GM08714 (cell line): ENCODE data around the gene SLC6A6.

Source experiments
- H3K4me3 ChIP-seq: fragments of 200-500 bp; sonication (Bioruptor generic); 2 replicates; pipeline ENCODE4 v1.5.1; 2014; ENCODE audit warnings: mild to moderate bottlenecking, low read length, inconsistent platforms
- ZNF274 ChIP-seq: IDR thresholded peaks from 2 replicates; pipeline ENCODE4 v1.6.1; 2012; ENCODE audit warnings: mild to moderate bottlenecking, low read depth, low read length

Gene SLC6A6

GRCh38 chr3:14533457-14533958 lies 131.1 kb downstream of the SLC6A6 start:
- no peak overlapping the region for H3K4me3 ChIP-seq

DNA sequence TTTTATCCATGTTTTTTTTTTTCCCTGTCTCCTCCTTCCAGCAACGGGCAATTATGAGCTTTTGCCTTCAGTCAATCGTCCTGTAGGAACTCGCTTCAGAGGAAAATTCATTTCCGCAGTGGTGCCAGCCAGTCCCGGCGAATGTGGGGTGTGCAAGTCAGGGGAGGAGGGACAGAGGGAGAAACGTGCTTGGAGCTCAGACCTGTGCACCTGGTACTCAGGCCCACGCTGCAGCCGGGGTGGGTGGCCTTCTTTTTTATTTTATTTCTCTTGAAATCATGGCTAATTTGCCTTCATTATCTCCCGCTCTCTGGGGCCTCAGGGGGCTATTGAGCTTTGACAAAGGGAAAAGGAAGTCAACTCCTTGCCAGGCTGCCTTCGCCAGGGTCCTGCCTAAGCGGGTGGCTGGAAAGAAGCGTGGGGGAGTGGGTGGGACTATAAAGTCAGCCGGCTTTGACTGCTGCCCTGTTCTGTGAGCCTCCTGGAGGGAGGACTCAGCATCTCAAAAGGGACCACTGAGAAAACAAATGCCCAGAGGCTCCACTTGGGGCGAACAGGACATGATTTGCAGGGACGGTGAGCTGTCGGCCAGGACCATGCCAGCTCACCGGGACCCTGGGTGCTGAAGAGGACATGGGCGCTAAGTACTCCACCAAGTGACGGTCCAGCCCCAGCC lies 132.2 kb downstream of the SLC6A6 start:
- TF ChIP-seq ZNF274, result no peak
- H3K4me3 ChIP-seq, result no peak overlapping the region

More at GRCh38 chr3:14533457-14533958, 131.1 kb downstream of the SLC6A6 start:
- no peak for TF ChIP-seq ZNF274

GRCh38 chr3:14535616-14536015 lies 133.2 kb downstream of the SLC6A6 start:
- TF ChIP-seq ZNF274, result no peak

DNA sequence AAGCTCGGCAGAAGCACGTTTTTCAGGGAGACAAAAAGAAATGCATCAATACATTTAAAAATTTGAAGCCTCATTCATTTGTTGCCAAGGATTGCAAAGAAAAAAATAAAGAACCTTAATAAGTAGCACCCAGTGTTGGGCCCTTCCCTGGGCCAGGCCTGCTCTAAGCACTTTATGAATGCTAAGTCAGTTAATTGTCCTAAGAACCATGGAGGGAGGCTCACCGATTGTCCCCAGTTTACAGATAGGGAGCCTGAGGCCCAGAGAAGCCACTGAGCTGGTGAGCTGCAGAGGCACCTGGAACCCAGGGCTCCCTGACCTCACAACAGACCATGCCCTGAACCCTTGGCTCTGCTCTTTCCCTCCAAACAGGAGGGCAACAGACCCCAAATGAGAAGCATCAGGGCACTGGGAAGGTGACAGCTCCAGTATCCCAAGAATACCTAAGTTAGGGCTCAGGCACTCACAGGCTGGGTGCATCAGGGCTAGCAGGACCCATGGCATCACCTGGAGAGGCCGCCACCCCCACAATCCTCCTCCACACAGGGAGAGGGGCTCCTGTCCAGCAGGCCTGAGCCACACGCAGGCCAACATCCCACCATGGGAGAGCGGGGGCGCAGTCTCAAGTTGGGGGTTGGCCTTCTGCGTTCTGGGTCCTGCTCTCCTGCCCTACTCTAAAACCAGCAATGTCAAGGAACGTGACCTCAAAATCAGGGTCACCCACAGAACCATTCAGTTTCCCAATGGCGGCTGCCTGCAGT lies 133.8 kb downstream of the SLC6A6 start:
- no peak for TF ChIP-seq ZNF274

More at GRCh38 chr3:14535616-14536015, 133.2 kb downstream of the SLC6A6 start:
- no peak overlapping the region for H3K4me3 ChIP-seq

GRCh38 chr3:14536837-14537589 lies 134.6 kb downstream of the SLC6A6 start:
- H3K4me3 ChIP-seq, result no peak overlapping the region
- no peak for TF ChIP-seq ZNF274

More for the DNA sequence above, 133.8 kb downstream of the SLC6A6 start:
- H3K4me3 ChIP-seq, result no peak overlapping the region

DNA sequence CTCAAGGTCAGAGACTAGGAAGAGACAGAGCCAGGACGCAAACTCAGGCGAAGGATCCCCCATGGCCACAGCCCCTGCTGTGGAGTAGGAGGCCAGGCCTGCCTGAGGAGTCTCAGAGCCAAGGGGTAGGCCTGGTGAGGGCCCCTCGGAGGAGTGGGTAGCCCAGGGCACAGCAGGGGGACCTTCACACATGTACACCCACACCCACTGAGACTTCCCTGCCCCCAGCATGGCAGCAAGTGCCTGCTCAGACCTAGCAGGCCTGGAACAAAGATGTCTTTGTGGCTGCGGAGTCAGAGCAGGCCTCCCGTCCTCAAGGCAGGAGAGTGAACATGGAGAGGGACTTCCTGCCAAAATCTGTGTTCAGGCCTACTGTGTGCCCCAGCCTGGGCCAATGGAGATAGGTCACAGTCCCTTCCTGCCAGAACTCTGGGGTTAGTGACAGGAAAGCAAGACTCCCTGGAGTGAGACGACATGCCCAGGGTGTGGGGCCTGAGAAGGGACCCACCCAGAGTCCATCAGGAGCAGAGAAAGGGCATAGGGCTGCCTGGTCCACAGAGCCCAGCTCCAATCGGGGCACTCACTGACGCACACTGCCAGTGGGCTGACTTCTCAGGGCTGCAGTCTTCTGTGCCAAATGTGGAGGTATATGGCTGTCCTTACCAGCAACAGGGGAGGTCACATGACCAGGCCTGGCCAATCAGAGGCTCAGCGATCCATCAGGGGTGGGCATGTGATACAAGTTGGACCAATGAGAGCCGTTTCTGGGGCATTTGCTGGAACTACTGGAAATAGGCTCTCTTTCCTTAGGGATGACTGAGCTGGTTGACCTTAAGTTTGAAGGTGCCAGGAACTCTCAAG lies 135.4 kb downstream of the SLC6A6 start:
- no peak for TF ChIP-seq ZNF274
- H3K4me3 ChIP-seq, result no peak overlapping the region

DNA sequence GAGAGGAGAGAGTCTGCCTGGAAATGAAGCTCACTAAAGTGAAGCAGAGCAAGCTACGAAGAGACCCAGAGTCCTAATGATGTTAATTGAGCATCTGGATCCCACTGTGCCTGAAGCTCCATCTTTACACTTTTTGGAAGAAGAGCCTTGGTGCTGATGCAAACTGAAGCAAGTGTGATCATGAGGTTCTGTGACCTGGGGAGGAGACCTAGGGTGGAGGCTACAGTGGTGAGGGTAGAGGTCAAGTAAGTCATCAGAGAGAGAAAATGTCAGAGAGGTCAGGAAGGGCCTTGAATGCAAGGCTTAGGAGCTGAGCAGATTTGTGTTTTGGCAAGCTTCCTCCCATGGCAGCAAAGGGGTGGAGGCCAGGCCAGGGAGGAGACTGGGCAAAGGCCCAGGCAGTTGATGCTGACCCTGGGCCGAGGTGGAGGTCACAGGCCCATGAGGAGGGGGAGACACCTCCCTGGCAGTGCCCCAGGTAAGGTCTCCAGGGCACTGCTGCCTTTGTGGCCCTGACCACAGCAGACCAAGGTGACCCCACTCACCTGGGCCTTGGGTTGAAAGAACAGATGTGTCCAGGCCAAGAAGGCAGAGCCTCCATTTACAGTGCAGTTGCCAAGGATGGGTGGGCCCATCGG lies 136.2 kb downstream of the SLC6A6 start:
- TF ChIP-seq ZNF274, result no peak
- no peak overlapping the region for H3K4me3 ChIP-seq
